Left lung (tissue), 10 donors: Measurements from ENCODE around the gene HECA. TPM values are rescaled to one million over a fixed set of nuclear protein-coding genes. Genes with fewer than 3 reads are reported as not detected.
"Not testable (repeated sequence)": the region's sequence is repeated elsewhere in the genome, so short reads cannot be mapped to it uniquely, and the experiment has no call there.

Experiments
- ATAC-seq: fragments of 200-7000 bp; cut with Tn5 transposase; one replicate; pipeline ENCODE4 v1.9.1; 2020; ENCODE audit warnings: moderate library complexity
- DNase-seq, 4 donors: peaks; one replicate each; pipeline ENCODE4 v3.0.0-alpha.2; 2013 to 2020
- H3K27ac ChIP-seq, 2 donors: fragments of 200-600 bp; sonication (generic) in 1 of 2; one replicate each; pipeline versions ENCODE4 v1.5.0 to v1.8.0; 2020 to 2021
- H3K27me3 ChIP-seq, 2 donors: fragments of 200-600 bp; sonication (generic) in 1 of 2; one replicate each; pipeline versions ENCODE4 v1.5.0 to v1.8.0; 2020 to 2021
- H3K36me3 ChIP-seq, 2 donors: fragments of 200-600 bp; sonication (generic) in 1 of 2; one replicate each; pipeline versions ENCODE4 v1.5.0 to v1.8.0; 2020 to 2021
- H3K4me1 ChIP-seq, 2 donors: fragments of 200-600 bp; one replicate each; pipeline ENCODE4 v1.8.0; 2021
- H3K4me3 ChIP-seq, 2 donors: fragments of 200-600 bp; sonication (generic) in 1 of 2; one replicate each; pipeline versions ENCODE4 v1.5.0 to v1.8.0; 2020 to 2021; ENCODE audit warnings: mild to moderate bottlenecking in 1 of 2
- H3K9me3 ChIP-seq, 2 donors: fragments of 200-600 bp; sonication (generic) in 1 of 2; one replicate each; pipeline versions ENCODE4 v1.5.0 to v1.8.0; 2020 to 2021
- CTCF ChIP-seq, 2 donors: fragments of 200-600 bp; sonication (generic) in 1 of 2; IDR thresholded peaks; one replicate each; pipeline versions ENCODE4 v1.5.0 to v1.8.0; 2021; ENCODE audit warnings: antibody characterized with exemption in 2 of 2
- intact Hi-C, 2 donors: fragments of 100-400 bp; cut with DNase I; formaldehyde crosslinking; loops; one replicate each; pipeline versions ENCODE4 v1.11.2 to v1.14.2; 2022
- polyA plus RNA-seq, 6 donors: library from polyadenylated mRNA; unstranded; fragments of 120-200 nt; gene quantifications; one replicate each; pipeline ENCODE4 v1.2.1, GENCODE V29; 2013; ENCODE audit not compliant: insufficient read length in 6 of 6
- total RNA-seq, 2 donors: library from RNA; stranded (reverse); fragmentation: NEBNext Ultra II Directional; extraction: Animal tissue kit (Norgen Biotek cat#: 25700); gene quantifications; one replicate each; pipeline ENCODE4 v1.2.1, GENCODE V29; 2021
- donor health status: DM: no; HTN: yes; CAD: no.
- donor health status: DM: no; HTN: no; CAD: no.

The HECA gene
- total and polyA plus RNA-seq, 8 donors, result 17.0 to 40.9 (median 19.0) TPM

- ATAC-seq (no peak), DNase-seq (no peak)
- no peak overlapping the region for H3K4me3 ChIP-seq
- no peak for TF ChIP-seq CTCF (IDR thresholded peaks at IDR 0.05)
- intact Hi-C loops, result no loop called here
- H3K36me3 ChIP-seq, result no peaks in the 10 kb centered on the region
- no peaks in the 10 kb centered on the region for H3K4me1 ChIP-seq
- no peak overlapping the region for H3K27ac ChIP-seq
- H3K9me3 ChIP-seq, result no peaks in the 10 kb centered on the region
- no peaks in the 10 kb centered on the region for H3K27me3 ChIP-seq
Measured at GRCh38 chr6:139194740-139195139, 59.9 kb downstream of the HECA start.

GRCh38 chr6:139198529-139199288 is 63.8 kb downstream of the HECA start:
- Histone ChIP-seq H3K27ac (no peak overlapping the region), H3K4me1 (no peaks in the 10 kb centered on the region), H3K36me3 (no peaks in the 10 kb centered on the region), H3K9me3 (no peaks in the 10 kb centered on the region), H3K27me3 (no peaks in the 10 kb centered on the region), H3K4me3 (no peak overlapping the region)
- ATAC-seq (no peak), DNase-seq (no peak)
- intact Hi-C loops, result no loop called here
- no peak for TF ChIP-seq CTCF (IDR thresholded peaks at IDR 0.05)

- no peak overlapping the region for H3K4me3 ChIP-seq
- no peaks in the 10 kb centered on the region for H3K27me3 ChIP-seq
- no peak for TF ChIP-seq CTCF (IDR thresholded peaks at IDR 0.05)
- H3K27ac ChIP-seq, result no peak overlapping the region
- DNase-seq, result no peak
- ATAC-seq, result no peak
- intact Hi-C loops, result no loop called here
- peaks cover 0 to 17% of the 10 kb centered on the region in 2 donors for H3K9me3 ChIP-seq
- H3K36me3 ChIP-seq, result no peaks in the 10 kb centered on the region
- H3K4me1 ChIP-seq, result no peaks in the 10 kb centered on the region
Measured at GRCh38 chr6:139201378-139201777, 66.5 kb downstream of the HECA start.

GRCh38 chr6:139204978-139205377 is 70.1 kb downstream of the HECA start:
- Histone ChIP-seq H3K27me3 (no peaks in the 10 kb centered on the region), H3K9me3 (peaks cover 0 to 47% of the 10 kb centered on the region in 2 donors), H3K27ac (no peak overlapping the region), H3K36me3 (no peaks in the 10 kb centered on the region), H3K4me3 (no peak overlapping the region), H3K4me1 (no peaks in the 10 kb centered on the region)
- no peak for ATAC-seq
- TF ChIP-seq CTCF (IDR thresholded peaks at IDR 0.05), result no peak
- no peak for DNase-seq
- intact Hi-C loops, result no loop called here

GRCh38 chr6:139205843-139206242 is 71.0 kb downstream of the HECA start:
- intact Hi-C loops, result no loop called here
- Histone ChIP-seq H3K4me1 (no peaks in the 10 kb centered on the region), H3K4me3 (no peak overlapping the region), H3K36me3 (no peaks in the 10 kb centered on the region), H3K27ac (no peak overlapping the region), H3K27me3 (no peaks in the 10 kb centered on the region), H3K9me3 (peaks cover 0 to 56% of the 10 kb centered on the region in 2 donors)
- DNase-seq (no peak), ATAC-seq (no peak)
- TF ChIP-seq CTCF (IDR thresholded peaks at IDR 0.05), result no peak

- H3K4me3 ChIP-seq, H3K4me1 ChIP-seq, DNase-seq, H3K36me3 ChIP-seq, intact Hi-C loops, ATAC-seq, H3K27me3 ChIP-seq, H3K27ac ChIP-seq: not testable (repeated sequence)
- H3K9me3 ChIP-seq, result peaks cover 0 to 49% of the 10 kb centered on the region in 2 donors
Measured at GRCh38 chr6:139210766-139211165, 75.9 kb downstream of the HECA start.

GRCh38 chr6:139212460-139212859 is 77.6 kb downstream of the HECA start:
- DNase-seq, intact Hi-C loops, H3K4me1 ChIP-seq, H3K36me3 ChIP-seq, H3K4me3 ChIP-seq, H3K27ac ChIP-seq, ATAC-seq, H3K27me3 ChIP-seq: not testable (repeated sequence)
- peaks cover 0 to 33% of the 10 kb centered on the region in 2 donors for H3K9me3 ChIP-seq
